ENCODE results near the gene AQP3.
"Not testable (repeated sequence)": the region's sequence is repeated elsewhere in the genome, so short reads cannot be mapped to it uniquely, and the experiment has no call there.

- TF ChIP-seq, protein P1, sequence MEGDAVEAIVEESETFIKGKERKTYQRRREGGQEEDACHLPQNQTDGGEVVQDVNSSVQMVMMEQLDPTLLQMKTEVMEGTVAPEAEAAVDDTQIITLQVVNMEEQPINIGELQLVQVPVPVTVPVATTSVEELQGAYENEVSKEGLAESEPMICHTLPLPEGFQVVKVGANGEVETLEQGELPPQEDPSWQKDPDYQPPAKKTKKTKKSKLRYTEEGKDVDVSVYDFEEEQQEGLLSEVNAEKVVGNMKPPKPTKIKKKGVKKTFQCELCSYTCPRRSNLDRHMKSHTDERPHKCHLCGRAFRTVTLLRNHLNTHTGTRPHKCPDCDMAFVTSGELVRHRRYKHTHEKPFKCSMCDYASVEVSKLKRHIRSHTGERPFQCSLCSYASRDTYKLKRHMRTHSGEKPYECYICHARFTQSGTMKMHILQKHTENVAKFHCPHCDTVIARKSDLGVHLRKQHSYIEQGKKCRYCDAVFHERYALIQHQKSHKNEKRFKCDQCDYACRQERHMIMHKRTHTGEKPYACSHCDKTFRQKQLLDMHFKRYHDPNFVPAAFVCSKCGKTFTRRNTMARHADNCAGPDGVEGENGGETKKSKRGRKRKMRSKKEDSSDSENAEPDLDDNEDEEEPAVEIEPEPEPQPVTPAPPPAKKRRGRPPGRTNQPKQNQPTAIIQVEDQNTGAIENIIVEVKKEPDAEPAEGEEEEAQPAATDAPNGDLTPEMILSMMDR (conservative IDR thresholded peaks at IDR 0.05 in 1 of 2, IDR thresholded peaks at IDR 0.05 in 1 of 2; ENCODE audit: extremely low read depth in 1 of 2, insufficient read depth in 1 of 2, low read depth in 1 of 2, low read length in 2 of 2) = not testable (repeated sequence)
- not testable (repeated sequence) for TF ChIP-seq EZH2 (IDR thresholded peaks at IDR 0.05; ENCODE audit: borderline replicate concordance, low read length)
Measured at GRCh38 chr9:33454661-33455026, 7.3 kb upstream of the AQP3 start.

Measured in mammary epithelial cell (primary cell).